ENCODE measurements around the gene C7orf57.

The C7orf57 gene

DNA sequence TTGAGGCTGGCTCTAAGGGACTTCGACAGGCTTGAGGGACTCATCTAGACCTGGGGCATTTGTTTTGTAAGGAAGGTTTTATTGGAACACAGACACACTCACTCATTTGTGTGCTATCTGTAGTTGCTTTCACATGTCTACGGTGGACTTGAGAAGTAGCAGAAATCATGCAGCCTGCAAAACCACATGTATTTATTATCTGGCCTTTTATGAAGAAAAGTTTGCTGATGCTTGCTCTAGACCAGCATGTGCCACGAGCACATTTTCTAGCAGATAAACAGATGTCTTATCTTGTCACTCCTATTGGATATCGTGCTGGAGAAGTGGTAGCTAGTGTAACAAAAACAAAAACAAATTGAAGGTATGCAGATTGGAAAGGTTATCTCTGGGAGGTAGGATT, 63.5 kb downstream of the C7orf57 start:
- no peak overlapping the region for H3K9ac ChIP-seq (ENCODE audit: low read depth, low read length)
- H3K4me1 ChIP-seq (ENCODE audit: insufficient read depth, low read length), result no peaks in the 10 kb centered on the region
- H3K27me3 ChIP-seq (ENCODE audit: insufficient read depth, low read length), result no peaks in the 10 kb centered on the region
- no peak overlapping the region for H3K27ac ChIP-seq (ENCODE audit: low read depth, low read length)
- H3K9me3 ChIP-seq (ENCODE audit: insufficient read depth, low read depth, low read length), result no peaks in the 10 kb centered on the region
- H3K4me3 ChIP-seq (ENCODE audit: low read length), result no peak overlapping the region
- H3K36me3 ChIP-seq (ENCODE audit: insufficient read depth, low read length), result peaks cover 99% of the 10 kb centered on the region
- whole genome bisulfite sequencing, result 92% methylated on average over 4 of the region's 4 CpGs

DNA sequence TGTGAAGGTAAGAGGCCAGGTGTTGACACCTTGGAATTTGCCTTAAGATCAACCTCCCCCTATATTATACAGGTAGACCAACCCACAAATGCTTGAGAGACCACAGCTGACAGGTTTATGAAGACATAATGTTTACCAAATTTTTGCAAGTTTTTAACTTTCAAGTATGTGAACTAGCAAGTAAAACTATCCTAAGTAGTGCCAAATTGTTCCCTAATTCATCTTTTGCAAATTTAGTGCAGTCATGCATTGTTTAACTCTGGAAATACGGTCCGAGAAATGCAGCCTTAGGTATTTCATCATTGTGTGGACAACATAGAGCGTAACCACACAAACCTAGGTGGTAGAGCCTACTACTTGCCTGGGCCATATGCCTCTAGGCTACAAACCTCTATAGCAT, 64.4 kb downstream of the C7orf57 start:
- Histone ChIP-seq H3K9ac (ENCODE audit: low read depth, low read length) (no peak overlapping the region), H3K36me3 (ENCODE audit: insufficient read depth, low read length) (peaks cover 99% of the 10 kb centered on the region), H3K27me3 (ENCODE audit: insufficient read depth, low read length) (no peaks in the 10 kb centered on the region), H3K4me1 (ENCODE audit: insufficient read depth, low read length) (no peaks in the 10 kb centered on the region), H3K4me3 (ENCODE audit: low read length) (no peak overlapping the region), H3K27ac (ENCODE audit: low read depth, low read length) (no peak overlapping the region), H3K9me3 (ENCODE audit: insufficient read depth, low read depth, low read length) (no peaks in the 10 kb centered on the region)
- WGBS, result 94% methylated on average over 3 of the region's 3 CpGs

DNA sequence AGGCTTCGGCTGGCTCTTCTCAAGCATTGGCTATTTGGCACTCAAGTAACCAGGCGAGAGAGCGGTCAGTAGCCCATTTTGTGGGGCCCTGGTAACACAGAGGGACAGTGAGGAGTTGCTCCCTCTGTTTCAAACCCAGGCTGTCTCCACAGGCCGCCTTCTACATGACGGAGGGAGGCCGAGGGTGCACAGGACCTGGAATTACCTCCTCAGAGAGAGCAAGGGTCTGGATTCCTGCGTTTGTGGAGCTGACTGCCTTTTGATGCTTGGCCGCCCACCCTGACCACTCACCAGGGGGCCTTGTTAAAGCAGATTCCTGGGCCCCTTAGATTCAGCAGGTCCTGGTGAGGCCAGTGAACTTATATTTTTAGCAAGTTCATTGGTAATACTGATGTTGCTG, 66.0 kb downstream of the C7orf57 start:
- H3K36me3 ChIP-seq (ENCODE audit: insufficient read depth, low read length), result peaks cover 98% of the 10 kb centered on the region
- H3K4me3 ChIP-seq (ENCODE audit: low read length), result no peak overlapping the region
- no peaks in the 10 kb centered on the region for H3K4me1 ChIP-seq (ENCODE audit: insufficient read depth, low read length)
- no peak overlapping the region for H3K27ac ChIP-seq (ENCODE audit: low read depth, low read length)
- H3K27me3 ChIP-seq (ENCODE audit: insufficient read depth, low read length), result no peaks in the 10 kb centered on the region
- H3K9ac ChIP-seq (ENCODE audit: low read depth, low read length), result no peak overlapping the region
- 96% methylated on average over 8 of the region's 8 CpGs for WGBS
- H3K9me3 ChIP-seq (ENCODE audit: insufficient read depth, low read depth, low read length), result no peaks in the 10 kb centered on the region

DNA sequence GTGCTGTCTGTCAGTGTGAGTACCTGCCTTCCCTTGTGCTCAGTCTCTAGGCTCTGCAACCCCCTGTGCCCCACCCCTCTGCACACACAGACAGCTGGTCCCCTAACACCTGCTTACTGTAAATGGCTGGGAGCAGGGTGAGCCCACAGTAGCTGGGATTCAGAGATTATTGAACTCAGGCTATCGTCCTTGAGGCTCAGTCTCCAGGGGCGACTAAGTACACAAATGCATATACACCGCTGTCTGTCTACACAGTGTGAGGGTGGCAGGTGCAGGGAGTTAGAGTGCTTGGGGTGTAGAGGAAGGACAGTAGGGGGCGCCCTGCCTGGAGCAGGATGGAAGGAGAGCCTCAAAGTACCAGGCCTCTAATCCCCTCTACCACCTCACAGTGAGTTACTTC, 66.6 kb downstream of the C7orf57 start:
- Histone ChIP-seq H3K27me3 (ENCODE audit: insufficient read depth, low read length) (no peaks in the 10 kb centered on the region), H3K4me1 (ENCODE audit: insufficient read depth, low read length) (no peaks in the 10 kb centered on the region), H3K27ac (ENCODE audit: low read depth, low read length) (no peak overlapping the region), H3K36me3 (ENCODE audit: insufficient read depth, low read length) (peaks cover 98% of the 10 kb centered on the region), H3K9me3 (ENCODE audit: insufficient read depth, low read depth, low read length) (no peaks in the 10 kb centered on the region), H3K4me3 (ENCODE audit: low read length) (no peak overlapping the region), H3K9ac (ENCODE audit: low read depth, low read length) (no peak overlapping the region)
- 85% methylated on average over 4 of the region's 4 CpGs for WGBS

DNA sequence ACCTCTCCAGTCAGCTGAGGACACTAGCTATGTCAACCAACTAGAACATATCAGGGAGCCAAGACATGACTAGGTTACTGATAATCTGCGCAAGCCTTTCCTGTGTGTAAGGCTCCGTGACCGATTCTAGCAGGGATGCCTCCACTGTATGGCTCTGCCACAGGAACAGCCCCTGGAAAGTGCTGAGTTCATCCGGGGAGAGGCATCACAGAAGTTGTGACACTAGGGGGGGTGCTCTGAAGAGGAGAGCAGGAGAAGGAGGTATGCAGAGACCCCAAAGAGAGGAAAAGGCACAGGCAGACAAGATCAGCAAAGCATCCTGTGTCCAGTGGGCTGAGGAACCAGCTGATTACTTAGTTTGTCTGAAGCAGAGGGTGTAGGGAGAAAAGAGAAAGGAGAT, 67.2 kb downstream of the C7orf57 start:
- peaks cover 98% of the 10 kb centered on the region for H3K36me3 ChIP-seq (ENCODE audit: insufficient read depth, low read length)
- H3K9me3 ChIP-seq (ENCODE audit: insufficient read depth, low read depth, low read length), result no peaks in the 10 kb centered on the region
- WGBS, result 96% methylated on average over 4 of the region's 4 CpGs
- no peak overlapping the region for H3K4me3 ChIP-seq (ENCODE audit: low read length)
- no peaks in the 10 kb centered on the region for H3K27me3 ChIP-seq (ENCODE audit: insufficient read depth, low read length)
- H3K27ac ChIP-seq (ENCODE audit: low read depth, low read length), result no peak overlapping the region
- H3K4me1 ChIP-seq (ENCODE audit: insufficient read depth, low read length), result no peaks in the 10 kb centered on the region
- no peak overlapping the region for H3K9ac ChIP-seq (ENCODE audit: low read depth, low read length)

DNA sequence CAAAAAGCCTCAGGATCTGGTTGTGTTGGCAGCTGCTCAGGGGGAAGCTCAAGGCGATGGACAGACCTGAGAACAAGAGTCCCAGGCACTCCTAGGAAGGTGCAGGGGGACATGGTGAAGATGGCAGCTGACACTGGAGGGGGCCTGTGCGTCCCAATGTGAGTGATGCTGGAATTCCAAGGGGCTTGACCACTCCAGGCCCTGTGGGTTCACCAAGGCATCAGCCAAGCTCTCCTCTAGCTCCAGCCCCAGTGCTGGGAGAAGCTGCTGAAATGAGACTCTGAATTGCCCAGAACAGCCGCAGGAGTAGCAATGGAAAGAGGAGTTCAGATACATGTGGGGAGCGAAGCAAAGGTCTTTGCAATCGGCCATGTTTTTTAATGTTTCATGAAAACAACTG, 69.7 kb downstream of the C7orf57 start:
- no peaks in the 10 kb centered on the region for H3K4me1 ChIP-seq (ENCODE audit: insufficient read depth, low read length)
- 91% methylated on average over 5 of the region's 5 CpGs for WGBS

DNA sequence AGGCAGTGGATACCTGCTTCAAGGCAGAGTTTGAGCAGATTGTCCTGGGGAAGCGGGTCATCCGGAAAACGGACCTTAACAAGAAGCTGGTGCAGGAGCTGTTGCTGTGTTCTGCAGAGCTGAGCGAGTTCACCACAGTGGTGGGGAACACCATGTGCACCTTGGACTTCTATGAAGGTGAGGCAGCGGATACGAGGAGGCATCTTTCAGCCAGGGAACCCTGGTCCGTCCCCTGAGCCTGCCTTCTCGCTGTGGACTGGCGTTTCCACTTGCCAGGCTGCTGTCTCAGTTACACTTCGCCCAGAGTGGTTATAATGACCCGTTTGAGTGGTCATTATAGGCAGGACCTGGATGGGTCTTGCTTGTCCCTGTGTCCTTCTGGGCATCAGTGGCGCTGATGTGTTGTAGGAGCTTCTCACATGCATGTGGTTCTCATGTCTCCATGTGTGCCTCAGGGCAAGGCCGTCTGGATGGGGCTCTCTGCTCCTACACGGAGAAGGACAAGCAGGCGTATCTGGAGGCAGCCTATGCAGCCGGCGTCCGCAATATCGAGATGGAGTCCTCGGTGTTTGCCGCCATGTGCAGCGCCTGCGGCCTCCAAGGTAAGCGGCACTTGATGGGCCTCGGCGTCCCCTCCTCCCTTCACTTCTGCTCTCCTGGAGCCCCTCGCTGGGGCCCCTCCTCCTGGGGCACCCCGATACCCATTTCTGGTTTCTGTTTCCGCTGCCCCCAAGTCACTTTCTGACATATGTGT, 71.7 kb downstream of the C7orf57 start:
- peaks cover 69% of the 10 kb centered on the region for H3K36me3 ChIP-seq (ENCODE audit: insufficient read depth, low read length)
- no peak overlapping the region for H3K9ac ChIP-seq (ENCODE audit: low read depth, low read length)
- no peaks in the 10 kb centered on the region for H3K4me1 ChIP-seq (ENCODE audit: insufficient read depth, low read length)
- H3K27me3 ChIP-seq (ENCODE audit: insufficient read depth, low read length), result no peaks in the 10 kb centered on the region
- H3K9me3 ChIP-seq (ENCODE audit: insufficient read depth, low read depth, low read length), result no peaks in the 10 kb centered on the region
- H3K27ac ChIP-seq (ENCODE audit: low read depth, low read length), result no peak overlapping the region
- no peak overlapping the region for H3K4me3 ChIP-seq (ENCODE audit: low read length)
- 96% methylated on average over 29 of the region's 29 CpGs for WGBS

More for the DNA sequence above, 69.7 kb downstream of the C7orf57 start:
- Histone ChIP-seq H3K36me3 (ENCODE audit: insufficient read depth, low read length) (peaks cover 89% of the 10 kb centered on the region), H3K27ac (ENCODE audit: low read depth, low read length) (no peak overlapping the region), H3K4me3 (ENCODE audit: low read length) (no peak overlapping the region), H3K9ac (ENCODE audit: low read depth, low read length) (no peak overlapping the region), H3K9me3 (ENCODE audit: insufficient read depth, low read depth, low read length) (no peaks in the 10 kb centered on the region), H3K27me3 (ENCODE audit: insufficient read depth, low read length) (no peaks in the 10 kb centered on the region)

DNA sequence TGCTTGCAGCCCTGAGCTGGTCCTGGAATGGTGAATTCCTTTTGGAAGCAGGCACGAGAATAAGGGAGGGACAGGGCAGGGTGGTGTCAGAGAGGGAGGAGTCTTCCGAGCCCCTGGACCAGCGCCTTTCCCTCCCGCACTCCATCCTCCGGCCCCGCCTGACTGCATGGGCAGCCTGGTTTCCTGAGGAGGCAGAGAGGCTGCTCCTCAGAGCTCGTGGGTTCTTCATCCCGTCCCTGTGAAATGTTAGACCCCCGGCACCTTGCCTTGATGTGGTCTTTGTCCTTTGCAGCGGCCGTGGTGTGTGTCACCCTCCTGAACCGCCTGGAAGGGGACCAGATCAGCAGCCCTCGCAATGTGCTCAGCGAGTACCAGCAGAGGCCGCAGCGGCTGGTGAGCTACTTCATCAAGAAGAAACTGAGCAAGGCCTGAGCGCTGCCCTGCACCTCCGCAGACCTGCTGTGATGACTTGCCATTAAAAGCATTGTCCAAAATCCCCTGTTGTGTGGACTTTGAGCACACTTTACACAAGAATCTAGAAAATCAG, 72.7 kb downstream of the C7orf57 start:
- Histone ChIP-seq H3K9me3 (ENCODE audit: insufficient read depth, low read depth, low read length) (no peaks in the 10 kb centered on the region), H3K9ac (ENCODE audit: low read depth, low read length) (no peak overlapping the region), H3K27ac (ENCODE audit: low read depth, low read length) (no peak overlapping the region), H3K4me1 (ENCODE audit: insufficient read depth, low read length) (no peaks in the 10 kb centered on the region), H3K36me3 (ENCODE audit: insufficient read depth, low read length) (peaks cover 60% of the 10 kb centered on the region), H3K27me3 (ENCODE audit: insufficient read depth, low read length) (no peaks in the 10 kb centered on the region), H3K4me3 (ENCODE audit: low read length) (no peak overlapping the region)
- 94% methylated on average over 18 of the region's 18 CpGs for WGBS

DNA sequence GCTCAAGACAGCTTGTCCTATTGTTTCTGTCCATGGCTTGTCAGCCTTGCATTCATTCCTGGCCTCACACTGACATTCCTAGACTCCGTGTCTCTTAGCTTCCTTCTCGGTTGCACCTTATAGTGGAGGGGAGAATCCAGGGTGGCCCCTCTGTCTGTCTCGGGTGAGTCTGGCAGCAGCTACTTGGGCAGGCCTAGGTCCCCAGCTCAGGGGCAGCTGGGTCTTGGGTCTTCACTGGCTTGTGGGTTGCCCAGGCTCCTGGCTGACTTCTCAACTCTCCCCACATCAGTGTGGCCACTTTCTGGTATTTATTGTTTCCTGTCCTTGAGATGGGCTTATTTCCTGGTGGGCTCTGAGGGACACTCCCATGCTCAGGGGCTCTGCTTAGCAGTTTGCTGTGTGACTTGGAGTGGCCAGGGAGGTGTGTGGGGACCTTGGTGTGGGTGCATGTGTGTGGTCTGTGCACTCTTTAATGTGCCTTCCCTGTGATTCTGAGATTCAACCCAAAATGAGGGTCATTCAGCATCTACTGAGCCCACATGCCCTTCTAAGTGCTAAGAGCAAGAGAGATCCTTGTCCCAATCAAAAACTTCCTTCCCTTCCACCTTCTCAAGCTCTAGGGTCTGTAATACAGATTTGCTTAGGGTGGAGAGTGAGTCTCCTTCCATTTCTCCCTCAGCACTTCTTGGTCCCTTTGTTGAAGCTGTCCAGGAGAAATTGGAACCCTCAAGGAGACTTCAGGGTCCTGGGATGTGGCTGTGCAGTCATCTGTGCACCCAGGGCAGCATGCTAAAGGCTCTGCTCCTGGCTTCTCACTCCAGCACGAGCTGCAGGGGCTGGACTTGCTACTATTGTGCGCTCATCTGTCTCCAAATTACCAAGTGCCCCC, 73.9 kb downstream of the C7orf57 start:
- no peaks in the 10 kb centered on the region for H3K9me3 ChIP-seq (ENCODE audit: insufficient read depth, low read depth, low read length)
- H3K9ac ChIP-seq (ENCODE audit: low read depth, low read length), result no peak overlapping the region
- no peaks in the 10 kb centered on the region for H3K27me3 ChIP-seq (ENCODE audit: insufficient read depth, low read length)
- H3K27ac ChIP-seq (ENCODE audit: low read depth, low read length), result no peak overlapping the region
- no peak overlapping the region for H3K4me3 ChIP-seq (ENCODE audit: low read length)
- H3K36me3 ChIP-seq (ENCODE audit: insufficient read depth, low read length), result peaks cover 48% of the 10 kb centered on the region
- WGBS, result 90% methylated on average over 5 of the region's 5 CpGs
- H3K4me1 ChIP-seq (ENCODE audit: insufficient read depth, low read length), result no peaks in the 10 kb centered on the region

DNA sequence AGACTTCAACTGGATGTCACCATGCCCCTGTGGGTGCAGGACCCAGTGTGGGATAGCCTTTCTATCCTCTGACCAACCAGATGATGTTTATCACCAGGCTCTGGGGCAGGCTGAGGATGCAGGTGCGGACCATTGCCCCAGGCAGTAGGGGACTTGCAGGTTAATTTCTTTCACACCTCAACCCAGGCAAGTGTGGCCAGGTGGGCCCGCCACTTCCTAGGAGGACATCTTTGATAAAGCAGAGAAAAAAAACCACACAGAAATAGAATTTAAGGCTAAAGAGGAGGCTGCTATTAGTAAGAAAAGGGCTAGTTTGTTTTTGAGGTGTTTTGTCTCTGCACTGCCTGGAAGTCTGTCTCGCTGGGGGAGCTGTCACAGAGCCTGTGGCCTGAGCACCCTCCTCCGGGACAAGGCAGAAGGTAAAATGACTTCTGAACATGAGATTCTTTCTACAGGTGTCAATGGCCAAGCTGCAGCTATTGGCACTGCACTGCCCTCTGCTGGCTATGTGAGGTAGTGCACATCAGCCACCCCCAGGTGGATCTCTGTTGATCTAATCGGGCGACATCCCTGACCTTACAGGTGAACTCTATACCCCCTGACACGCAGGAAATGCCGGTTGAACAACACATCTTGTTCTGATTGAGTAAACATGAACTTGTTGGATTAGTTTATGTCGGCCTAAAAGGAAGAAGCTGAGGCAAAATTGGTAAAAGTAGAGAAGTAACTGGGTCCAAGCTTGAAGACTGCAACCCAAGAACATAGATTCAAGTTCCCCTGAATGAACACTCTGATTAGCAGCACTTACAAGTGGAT, 74.7 kb downstream of the C7orf57 start:
- peaks cover 40% of the 10 kb centered on the region for H3K36me3 ChIP-seq (ENCODE audit: insufficient read depth, low read length)
- H3K9ac ChIP-seq (ENCODE audit: low read depth, low read length), result no peak overlapping the region
- H3K27me3 ChIP-seq (ENCODE audit: insufficient read depth, low read length), result no peaks in the 10 kb centered on the region
- no peaks in the 10 kb centered on the region for H3K4me1 ChIP-seq (ENCODE audit: insufficient read depth, low read length)
- no peak overlapping the region for H3K27ac ChIP-seq (ENCODE audit: low read depth, low read length)
- H3K9me3 ChIP-seq (ENCODE audit: insufficient read depth, low read depth, low read length), result no peaks in the 10 kb centered on the region
- no peak overlapping the region for H3K4me3 ChIP-seq (ENCODE audit: low read length)
- 42% methylated on average over 8 of the region's 9 CpGs for WGBS
